Nephron (organoid): Measurements from ENCODE around the gene TTLL13.
"Not testable (repeated sequence)": the region's sequence is repeated elsewhere in the genome, so short reads cannot be mapped to it uniquely, and the experiment has no call there.

ENCODE experiments used
- H3K27ac Mint-ChIP-seq, 3 experiments: 2 replicates each; pipeline ENCODE4 v1.8.0; 2020; ENCODE audit warnings: mixed read lengths in 3 of 3, mild to moderate bottlenecking in 2 of 3, moderate library complexity in 1 of 3
- H3K27me3 Mint-ChIP-seq: 2 replicates; pipeline ENCODE4 v1.8.0; 2021; ENCODE audit warnings: low read depth, mild to moderate bottlenecking, moderate library complexity, mixed read lengths
- H3K36me3 Mint-ChIP-seq: 2 replicates; pipeline ENCODE4 v1.8.0; 2020; ENCODE audit warnings: low read depth, mixed read lengths
- H3K4me1 Mint-ChIP-seq: 2 replicates; pipeline ENCODE4 v1.8.0; 2020; ENCODE audit warnings: mixed read lengths
- H3K4me3 Mint-ChIP-seq, 3 experiments: 2 replicates each; pipeline ENCODE4 v1.8.0; 2020; ENCODE audit warnings: mild to moderate bottlenecking in 3 of 3, mixed read lengths in 3 of 3, moderate library complexity in 2 of 3
- H3K9me3 Mint-ChIP-seq: 2 replicates; pipeline ENCODE4 v1.8.0; 2020; ENCODE audit warnings: mixed read lengths
- CTCF ChIP-seq, 3 experiments: fragments of 200-600 bp; sonication (generic); IDR thresholded peaks; one replicate each; pipeline ENCODE4 v1.5.0; 2021; ENCODE audit warnings: antibody characterized with exemption in 3 of 3; ENCODE audit not compliant: unreplicated experiment in 3 of 3

The TTLL13 gene

DNA sequence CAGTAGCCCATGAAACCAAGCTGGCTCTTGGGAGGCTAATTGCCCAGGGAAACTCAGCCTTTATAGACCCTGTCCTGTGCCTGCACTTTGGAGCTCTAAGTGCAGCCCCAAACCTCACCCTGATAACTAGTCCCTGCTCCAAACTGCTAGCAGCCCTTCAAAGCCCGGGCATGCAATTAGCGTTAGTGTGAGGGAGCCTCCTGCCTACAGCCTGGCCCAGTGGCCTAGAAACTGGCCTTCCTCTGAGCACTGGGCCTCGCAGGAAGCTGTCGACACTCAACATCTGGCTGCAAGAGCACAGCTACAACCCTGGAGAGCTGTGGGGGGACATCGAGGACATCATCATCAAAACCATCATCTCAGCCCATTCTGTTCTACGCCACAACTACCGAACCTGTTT lies 8.4 kb downstream of the TTLL13 start:
- Mint-ChIP-seq H3K9me3 (no peaks in the 10 kb centered on the region), H3K27me3 (peaks cover 18% of the 10 kb centered on the region), H3K27ac (no peak overlapping the region), H3K36me3 (no peaks in the 10 kb centered on the region), H3K4me1 (no peaks in the 10 kb centered on the region), H3K4me3 (no peak overlapping the region)
- no peak for TF ChIP-seq CTCF (IDR thresholded peaks at IDR 0.05; ENCODE audit: unreplicated experiment in 3 of 3)

DNA sequence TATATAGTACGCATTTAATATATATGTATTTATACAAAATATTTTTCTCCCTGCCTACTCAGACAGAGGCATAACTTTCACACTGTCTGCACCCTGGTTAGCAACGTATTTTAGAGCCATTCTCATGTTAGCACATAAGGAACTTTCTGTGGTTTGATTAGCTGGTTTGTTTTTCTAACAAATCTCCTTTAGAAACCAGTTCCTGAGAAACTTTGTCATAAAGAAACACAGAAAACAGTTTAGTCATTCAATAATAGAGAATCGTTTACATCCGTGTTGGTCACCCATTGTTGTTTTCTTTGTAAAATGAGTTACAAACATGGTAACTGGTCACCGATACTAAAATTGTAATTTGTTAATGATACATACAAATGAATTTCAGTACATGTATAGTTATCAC lies 10.2 kb downstream of the TTLL13 start:
- no peaks in the 10 kb centered on the region for H3K4me1 Mint-ChIP-seq
- no peaks in the 10 kb centered on the region for H3K9me3 Mint-ChIP-seq
- TF ChIP-seq CTCF (IDR thresholded peaks at IDR 0.05; ENCODE audit: unreplicated experiment in 3 of 3) = no peak
- no peak overlapping the region for H3K4me3 Mint-ChIP-seq
- H3K36me3 Mint-ChIP-seq = no peaks in the 10 kb centered on the region
- H3K27ac Mint-ChIP-seq = no peak overlapping the region
- peaks cover 14% of the 10 kb centered on the region for H3K27me3 Mint-ChIP-seq

GRCh38 chr15:90260731-90261130 lies 11.4 kb downstream of the TTLL13 start:
- H3K4me1 Mint-ChIP-seq, H3K27ac Mint-ChIP-seq, H3K36me3 Mint-ChIP-seq, H3K4me3 Mint-ChIP-seq, H3K27me3 Mint-ChIP-seq, H3K9me3 Mint-ChIP-seq: not testable (repeated sequence)

DNA sequence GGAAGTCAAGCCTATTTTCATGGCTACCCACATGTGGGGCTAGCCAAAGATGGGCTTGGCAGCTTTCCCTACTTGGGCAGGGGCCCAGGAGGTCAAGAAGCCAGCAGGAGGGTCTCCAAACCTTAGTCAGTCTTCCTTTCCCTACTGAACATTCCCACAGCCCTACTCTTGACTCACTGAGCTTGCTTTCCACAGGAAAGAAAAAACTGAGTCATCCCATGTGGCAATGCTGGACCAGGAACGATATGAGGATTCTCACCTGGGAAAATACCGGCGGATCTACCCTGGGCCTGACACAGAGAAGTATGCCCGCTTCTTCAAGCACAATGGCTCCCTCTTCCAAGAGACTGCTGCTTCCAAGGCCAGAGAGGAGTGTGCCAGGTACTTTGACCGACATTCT lies 12.5 kb downstream of the TTLL13 start:
- H3K27ac Mint-ChIP-seq = no peak overlapping the region
- H3K4me1 Mint-ChIP-seq = peaks cover 14% of the 10 kb centered on the region
- H3K36me3 Mint-ChIP-seq = no peaks in the 10 kb centered on the region
- no peak overlapping the region for H3K4me3 Mint-ChIP-seq
- no peak for TF ChIP-seq CTCF (IDR thresholded peaks at IDR 0.05; ENCODE audit: unreplicated experiment in 3 of 3)
- no peaks in the 10 kb centered on the region for H3K27me3 Mint-ChIP-seq
- no peaks in the 10 kb centered on the region for H3K9me3 Mint-ChIP-seq

DNA sequence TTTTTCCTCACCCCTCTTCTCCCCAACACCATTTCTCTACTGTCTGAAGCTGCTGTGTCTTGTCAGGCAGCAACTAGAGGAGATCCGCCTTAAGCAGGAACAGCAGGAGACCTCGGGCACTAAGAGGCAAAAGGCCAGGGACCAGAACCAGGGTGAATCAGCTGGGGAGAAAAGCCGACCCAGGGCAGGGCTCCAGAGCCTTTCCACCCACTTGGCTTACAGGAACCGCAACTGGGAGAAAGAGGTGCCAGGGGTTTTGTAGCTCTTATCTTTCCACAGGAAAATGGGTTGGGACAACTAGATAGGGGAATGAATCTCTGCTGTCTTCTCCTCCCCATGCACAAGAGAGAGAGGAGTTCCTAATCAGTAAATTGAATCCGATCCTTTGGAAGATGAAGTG lies 13.1 kb downstream of the TTLL13 start:
- H3K9me3 Mint-ChIP-seq = no peaks in the 10 kb centered on the region

GRCh38 chr15:90264671-90265070 lies 15.3 kb downstream of the TTLL13 start:
- peaks cover 12% of the 10 kb centered on the region for H3K36me3 Mint-ChIP-seq
- H3K4me1 Mint-ChIP-seq = peaks cover 36% of the 10 kb centered on the region
- H3K9me3 Mint-ChIP-seq = no peaks in the 10 kb centered on the region
- H3K4me3 Mint-ChIP-seq = peak overlapping the region; percentile 98 to 99 (median 99)
- no peak for TF ChIP-seq CTCF (IDR thresholded peaks at IDR 0.05; ENCODE audit: unreplicated experiment in 3 of 3)
- H3K27me3 Mint-ChIP-seq = no peaks in the 10 kb centered on the region
- H3K27ac Mint-ChIP-seq = peak overlapping the region; percentile 97 to 99 (median 98)

More for the DNA sequence above, 13.1 kb downstream of the TTLL13 start:
- Mint-ChIP-seq H3K27ac (peak overlapping the region in 1 of 3 experiments; percentile 5), H3K36me3 (no peaks in the 10 kb centered on the region), H3K4me1 (peaks cover 19% of the 10 kb centered on the region), H3K27me3 (no peaks in the 10 kb centered on the region), H3K4me3 (peak overlapping the region; percentile 3 to 63 (median 54))
- no peak for TF ChIP-seq CTCF (IDR thresholded peaks at IDR 0.05; ENCODE audit: unreplicated experiment in 3 of 3)
